ENCODE data around the gene DCANP1. TPM values are rescaled to one million over a fixed set of nuclear protein-coding genes. Genes with fewer than 3 reads are reported as not detected.

Gene DCANP1
- total and polyA plus RNA-seq, 9 of the 15 experiments (the other 6 are each of a cell fraction or from before 2014, with no cell fraction given): not detected

GRCh38 chr5:135398160-135398854 lies 48.8 kb downstream of the DCANP1 start (continued):
- TF ChIP-seq CTCF (IDR thresholded peaks at IDR 0.05 in 2 of 3, conservative IDR thresholded peaks at IDR 0.05 in 1 of 3; ENCODE audit: insufficient read depth in 2 of 3, low read depth in 1 of 3, low read length in 3 of 3) (no peak), KDM2B (CRISPR knock-in tag; IDR thresholded peaks at IDR 0.05) (0 out of 2 replicates have a peak, but pooled peaks have one; percentile 32), HMGN3 (IDR thresholded peaks at IDR 0.05; ENCODE audit: borderline replicate concordance, extremely low read depth, insufficient read length, low read depth, low read length) (peak; percentile 29), FOXK1 (CRISPR knock-in tag; IDR thresholded peaks at IDR 0.05; ENCODE audit: borderline replicate concordance) (0 out of 2 replicates have a peak, but pooled peaks have one; percentile 14), ASH1L (IDR thresholded peaks at IDR 0.05; ENCODE audit: borderline replicate concordance, low read depth, partially characterized antibody) (no peak), PHF20 (IDR thresholded peaks at IDR 0.05; ENCODE audit: partially characterized antibody) (no peak), ZNF449 (CRISPR knock-in tag; IDR thresholded peaks at IDR 0.05) (no peak), EGR1 (conservative IDR thresholded peaks at IDR 0.05) (peak; percentile 67), ETV1 (tag; conservative IDR thresholded peaks at IDR 0.05; ENCODE audit: low read depth) (peak; percentile 50; the same call in 1 of the 2 replicates), DPF2 (IDR thresholded peaks at IDR 0.05) (0 out of 2 replicates have a peak, but pooled peaks have one; percentile 20), SMARCE1 (IDR thresholded peaks at IDR 0.05) (peak; percentile 26; the same call in 1 of the 2 replicates), CHD1 (IDR thresholded peaks at IDR 0.05; ENCODE audit: low read length) (peak; percentile 31), FOXJ3 (CRISPR knock-in tag; IDR thresholded peaks at IDR 0.05) (no peak), FIP1L1 (IDR thresholded peaks at IDR 0.05; ENCODE audit: low read depth, low read length, poor library complexity, severe bottlenecking) (peak; percentile 74), ZBTB34 (CRISPR knock-in tag; IDR thresholded peaks at IDR 0.05) (no peak), ZBTB7A (IDR thresholded peaks at IDR 0.05; ENCODE audit: borderline replicate concordance, control insufficient read depth, low read depth, low read length) (peak; percentile 83; the same call in 1 of the 2 replicates), ZEB2 (IDR thresholded peaks at IDR 0.05) (peak; percentile 84), KDM5B (IDR thresholded peaks at IDR 0.05; ENCODE audit: insufficient replicate concordance, low read depth, low read length) (peak; percentile 35), HDAC1 (IDR thresholded peaks at IDR 0.05) (0 out of 4 replicates have a peak, but pooled peaks of 1 of the 2 experiments have one; percentile 13)
